Osteoblast (primary cell): ENCODE results near the gene TIMM44. TPM values are rescaled to one million over a fixed set of nuclear protein-coding genes. Genes with fewer than 3 reads are reported as not detected.

Experiments used
- DNase-seq: peaks from one replicate; pipeline ENCODE4 v3.0.0; 2011; ENCODE audit warnings: low spot score, mixed read lengths; ENCODE audit not compliant: insufficient read length; ENCODE audit errors: missing footprints
- H2AFZ ChIP-seq: 2 replicates; pipeline ENCODE4 v1.6.0; 2011; ENCODE audit warnings: mild to moderate bottlenecking, low read length
- H3K27ac ChIP-seq: 2 replicates; pipeline ENCODE4 v1.5.1; 2011; ENCODE audit warnings: mild to moderate bottlenecking, low read depth, low read length, moderate library complexity
- H3K27me3 ChIP-seq: 2 replicates; pipeline ENCODE4 v1.6.0; 2012; ENCODE audit warnings: mild to moderate bottlenecking, control low read depth, inconsistent platforms, low read length, moderate library complexity; ENCODE audit not compliant: insufficient read depth
- H3K36me3 ChIP-seq: 2 replicates; pipeline ENCODE4 v1.5.1; 2011; ENCODE audit warnings: mild to moderate bottlenecking, low read length, control low read depth, moderate library complexity; ENCODE audit not compliant: insufficient read depth
- H3K4me1 ChIP-seq: 2 replicates; pipeline ENCODE4 v1.5.1; 2011; ENCODE audit warnings: mild to moderate bottlenecking, low read length, control low read depth, moderate library complexity; ENCODE audit not compliant: insufficient read depth
- H3K4me2 ChIP-seq: 2 replicates; pipeline ENCODE4 v1.6.0; 2011; ENCODE audit warnings: mild to moderate bottlenecking, low read length; ENCODE audit not compliant: insufficient read depth
- H3K4me3 ChIP-seq: fragments of 200-600 bp; sonication (generic); 3 replicates; pipeline ENCODE4 v1.5.1; 2012; ENCODE audit warnings: mild to moderate bottlenecking, low read length, inconsistent platforms; ENCODE audit not compliant: insufficient read depth
- H3K79me2 ChIP-seq: 2 replicates; pipeline ENCODE4 v1.6.0; 2012; ENCODE audit warnings: mild to moderate bottlenecking, low read length, control low read depth, inconsistent platforms; ENCODE audit not compliant: insufficient read depth
- H3K9me3 ChIP-seq: 2 replicates; pipeline ENCODE4 v1.5.1; 2011; ENCODE audit warnings: low read depth, low read length, control low read depth
- H4K20me1 ChIP-seq: 2 replicates; pipeline ENCODE4 v1.6.0; 2012; ENCODE audit warnings: mild to moderate bottlenecking, low read length, control low read depth; ENCODE audit not compliant: insufficient read depth
- CTCF ChIP-seq: IDR thresholded peaks from 2 replicates; pipeline ENCODE4 v1.5.1; 2011; ENCODE audit warnings: mild to moderate bottlenecking, low read depth, low read length, moderate library complexity; ENCODE audit errors: extremely low read depth
- total RNA-seq: library from RNA; depleted of rRNA; stranded (reverse); fragments of >200 nt; gene quantifications from 2 replicates; pipeline ENCODE4 v1.2.3, GENCODE V29; 2012

Gene TIMM44
- total RNA-seq, 1 donor, result 52.5 TPM

GRCh38 chr19:7926727-7927604 is 16.5 kb downstream of the TIMM44 start:
- TF ChIP-seq CTCF, result no peak
- Histone ChIP-seq H3K36me3 (peaks cover 22% of the 10 kb centered on the region), H4K20me1 (peaks cover 4% of the 10 kb centered on the region), H3K27me3 (no peaks in the 10 kb centered on the region), H3K4me3 (no peak overlapping the region), H3K79me2 (peaks cover 12% of the 10 kb centered on the region), H3K9me3 (no peaks in the 10 kb centered on the region), H2AFZ (no peak overlapping the region), H3K4me2 (peak overlapping the region; percentile 83), H3K27ac (no peak overlapping the region), H3K4me1 (peaks cover 25% of the 10 kb centered on the region)
- peak; percentile 66 for DNase-seq

GRCh38 chr19:7926021-7926726 is 17.3 kb downstream of the TIMM44 start, which contains the start of gene CTXN1:
Gene CTXN1, minus strand, starts transcription at chr19:7926135. Its CDS starts 597 bp downstream, at chr19:7925538.
- peaks cover 32% of the 10 kb centered on the region for H3K4me1 ChIP-seq
- peak within 1 kb of the TSS; percentile 83 for H3K4me2 ChIP-seq
- no peak within 1 kb of the TSS for H3K27ac ChIP-seq
- H3K4me3 ChIP-seq, result peak within 1 kb of the TSS; percentile 66
- H3K36me3 ChIP-seq, result peaks cover 22% of the 10 kb centered on the region
- peak; percentile 97 for DNase-seq
- H2AFZ ChIP-seq, result no peak within 1 kb of the TSS
- TF ChIP-seq CTCF, result no peak
- H3K79me2 ChIP-seq, result peaks cover 17% of the 10 kb centered on the region
- H4K20me1 ChIP-seq, result peaks cover 9% of the 10 kb centered on the region
- no peaks in the 10 kb centered on the region for H3K9me3 ChIP-seq
- H3K27me3 ChIP-seq, result no peaks in the 10 kb centered on the region

GRCh38 chr19:7925171-7925851 is 18.2 kb downstream of the TIMM44 start:
- Histone ChIP-seq H2AFZ (no peak overlapping the region), H3K4me2 (peak overlapping the region; percentile 55), H4K20me1 (peaks cover 9% of the 10 kb centered on the region), H3K27ac (no peak overlapping the region), H3K79me2 (peaks cover 17% of the 10 kb centered on the region), H3K9me3 (no peaks in the 10 kb centered on the region), H3K36me3 (peaks cover 14% of the 10 kb centered on the region), H3K27me3 (no peaks in the 10 kb centered on the region), H3K4me3 (peak overlapping the region; percentile 56), H3K4me1 (peaks cover 35% of the 10 kb centered on the region)
- peak; percentile 66 for TF ChIP-seq CTCF
- DNase-seq, result peak; percentile 99
